Osteoblast (primary cell): Measurements from ENCODE around the gene STX16. TPM values are rescaled to one million over a fixed set of nuclear protein-coding genes. Genes with fewer than 3 reads are reported as not detected.

Experiments
- DNase-seq: peaks from one replicate; pipeline ENCODE4 v3.0.0; 2011; ENCODE audit warnings: low spot score, mixed read lengths; ENCODE audit not compliant: insufficient read length; ENCODE audit errors: missing footprints
- H2AFZ ChIP-seq: 2 replicates; pipeline ENCODE4 v1.6.0; 2011; ENCODE audit warnings: mild to moderate bottlenecking, low read length
- H3K27ac ChIP-seq: 2 replicates; pipeline ENCODE4 v1.5.1; 2011; ENCODE audit warnings: mild to moderate bottlenecking, low read depth, low read length, moderate library complexity
- H3K27me3 ChIP-seq: 2 replicates; pipeline ENCODE4 v1.6.0; 2012; ENCODE audit warnings: mild to moderate bottlenecking, control low read depth, inconsistent platforms, low read length, moderate library complexity; ENCODE audit not compliant: insufficient read depth
- H3K36me3 ChIP-seq: 2 replicates; pipeline ENCODE4 v1.5.1; 2011; ENCODE audit warnings: mild to moderate bottlenecking, low read length, control low read depth, moderate library complexity; ENCODE audit not compliant: insufficient read depth
- H3K4me1 ChIP-seq: 2 replicates; pipeline ENCODE4 v1.5.1; 2011; ENCODE audit warnings: mild to moderate bottlenecking, low read length, control low read depth, moderate library complexity; ENCODE audit not compliant: insufficient read depth
- H3K4me2 ChIP-seq: 2 replicates; pipeline ENCODE4 v1.6.0; 2011; ENCODE audit warnings: mild to moderate bottlenecking, low read length; ENCODE audit not compliant: insufficient read depth
- H3K4me3 ChIP-seq: fragments of 200-600 bp; sonication (generic); 3 replicates; pipeline ENCODE4 v1.5.1; 2012; ENCODE audit warnings: mild to moderate bottlenecking, low read length, inconsistent platforms; ENCODE audit not compliant: insufficient read depth
- H3K79me2 ChIP-seq: 2 replicates; pipeline ENCODE4 v1.6.0; 2012; ENCODE audit warnings: mild to moderate bottlenecking, low read length, control low read depth, inconsistent platforms; ENCODE audit not compliant: insufficient read depth
- H3K9me3 ChIP-seq: 2 replicates; pipeline ENCODE4 v1.5.1; 2011; ENCODE audit warnings: low read depth, low read length, control low read depth
- H4K20me1 ChIP-seq: 2 replicates; pipeline ENCODE4 v1.6.0; 2012; ENCODE audit warnings: mild to moderate bottlenecking, low read length, control low read depth; ENCODE audit not compliant: insufficient read depth
- total RNA-seq: library from RNA; depleted of rRNA; stranded (reverse); fragments of >200 nt; gene quantifications from 2 replicates; pipeline ENCODE4 v1.2.3, GENCODE V29; 2012
- TF ChIP-seq, protein P1 (sequence below): IDR thresholded peaks from 2 replicates; pipeline ENCODE4 v1.5.1; 2011; ENCODE audit warnings: mild to moderate bottlenecking, low read depth, low read length, moderate library complexity; ENCODE audit errors: extremely low read depth

STX16 gene
- total RNA-seq, 1 donor: 28.6 TPM

- Histone ChIP-seq H3K9me3 (no peaks in the 10 kb centered on the region), H2AFZ (no peak overlapping the region), H3K4me1 (no peaks in the 10 kb centered on the region), H3K36me3 (peaks cover 14% of the 10 kb centered on the region), H3K4me3 (no peak overlapping the region), H3K79me2 (no peaks in the 10 kb centered on the region), H4K20me1 (peaks cover 2% of the 10 kb centered on the region), H3K4me2 (no peak overlapping the region), H3K27ac (no peak overlapping the region), H3K27me3 (no peaks in the 10 kb centered on the region)
- peak; percentile 63 for DNase-seq
- TF ChIP-seq, protein P1, sequence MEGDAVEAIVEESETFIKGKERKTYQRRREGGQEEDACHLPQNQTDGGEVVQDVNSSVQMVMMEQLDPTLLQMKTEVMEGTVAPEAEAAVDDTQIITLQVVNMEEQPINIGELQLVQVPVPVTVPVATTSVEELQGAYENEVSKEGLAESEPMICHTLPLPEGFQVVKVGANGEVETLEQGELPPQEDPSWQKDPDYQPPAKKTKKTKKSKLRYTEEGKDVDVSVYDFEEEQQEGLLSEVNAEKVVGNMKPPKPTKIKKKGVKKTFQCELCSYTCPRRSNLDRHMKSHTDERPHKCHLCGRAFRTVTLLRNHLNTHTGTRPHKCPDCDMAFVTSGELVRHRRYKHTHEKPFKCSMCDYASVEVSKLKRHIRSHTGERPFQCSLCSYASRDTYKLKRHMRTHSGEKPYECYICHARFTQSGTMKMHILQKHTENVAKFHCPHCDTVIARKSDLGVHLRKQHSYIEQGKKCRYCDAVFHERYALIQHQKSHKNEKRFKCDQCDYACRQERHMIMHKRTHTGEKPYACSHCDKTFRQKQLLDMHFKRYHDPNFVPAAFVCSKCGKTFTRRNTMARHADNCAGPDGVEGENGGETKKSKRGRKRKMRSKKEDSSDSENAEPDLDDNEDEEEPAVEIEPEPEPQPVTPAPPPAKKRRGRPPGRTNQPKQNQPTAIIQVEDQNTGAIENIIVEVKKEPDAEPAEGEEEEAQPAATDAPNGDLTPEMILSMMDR: no peak
Measured at GRCh38 chr20:58709013-58709702, 58.1 kb downstream of the STX16 start.

DNA sequence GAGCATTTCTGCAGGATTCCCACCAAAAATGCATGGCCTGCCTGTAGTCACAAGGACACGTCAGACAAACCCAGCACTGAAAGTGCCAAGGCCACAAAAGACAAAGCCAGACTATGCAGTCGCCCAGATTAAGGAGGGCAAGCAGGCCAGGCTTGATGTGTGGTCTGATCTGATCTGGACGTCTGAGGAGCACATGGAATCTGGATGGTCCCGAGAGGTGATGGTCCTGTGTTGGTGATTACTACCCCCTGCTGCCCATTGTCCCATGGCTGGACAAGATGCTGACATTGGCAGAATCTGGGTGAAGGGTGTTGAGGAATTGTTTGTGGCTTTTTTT is 58.6 kb downstream of the STX16 start:
- Histone ChIP-seq H3K4me1 (no peaks in the 10 kb centered on the region), H2AFZ (no peak overlapping the region), H4K20me1 (peaks cover 2% of the 10 kb centered on the region), H3K79me2 (no peaks in the 10 kb centered on the region), H3K27me3 (no peaks in the 10 kb centered on the region), H3K4me2 (no peak overlapping the region), H3K27ac (no peak overlapping the region), H3K36me3 (peaks cover 9% of the 10 kb centered on the region), H3K4me3 (no peak overlapping the region), H3K9me3 (no peaks in the 10 kb centered on the region)
- TF ChIP-seq, protein P1: no peak
- peak; percentile 72 for DNase-seq

GRCh38 chr20:58710481-58711265 is 59.6 kb downstream of the STX16 start:
- Histone ChIP-seq H3K4me1 (no peaks in the 10 kb centered on the region), H3K27me3 (no peaks in the 10 kb centered on the region), H3K79me2 (no peaks in the 10 kb centered on the region), H3K36me3 (peaks cover under 1% of the 10 kb centered on the region), H3K4me3 (no peak overlapping the region), H3K27ac (no peak overlapping the region), H4K20me1 (no peaks in the 10 kb centered on the region), H3K9me3 (no peaks in the 10 kb centered on the region), H2AFZ (no peak overlapping the region), H3K4me2 (no peak overlapping the region)
- TF ChIP-seq, protein P1: no peak
- DNase-seq: peak; percentile 77
